IMR-90 (cell line): Measurements from ENCODE around the gene ANAPC5. TPM values are rescaled to one million over a fixed set of nuclear protein-coding genes. Genes with fewer than 3 reads are reported as not detected.

ENCODE experiments used
- ATAC-seq: fragments of 200-7000 bp; cut with Tn5 transposase; 2 replicates; pipeline ENCODE4 v1.9.1; 2020; ENCODE audit warnings: low read depth, mild to moderate bottlenecking, moderate library complexity
- BruUV-seq: library from RNA; stranded (reverse); fragments of 400-500 nt; replicated peaks from 2 replicates; lab custom pipeline; 2021; lab: Mats Ljungman, UMichigan
- CTCF ChIA-PET: fragments of 300-600 bp; formaldehyde crosslinking; extraction: SDS; loops from one replicate; lab custom pipeline; 2021; ENCODE audit warnings: antibody characterized with exemption; lab: Yijun Ruan, JAX
- POLR2A ChIA-PET: fragments of 300-600 bp; sonication (Branson Sonifier 250); formaldehyde crosslinking; loops from one replicate; lab custom pipeline; 2022; ENCODE audit warnings: antibody characterized with exemption; ENCODE audit not compliant: unreplicated experiment; lab: Charles Lee
- DNase-seq: peaks from one replicate; pipeline ENCODE4 v3.0.0; 2013
- H2AFZ ChIP-seq: replicated peaks from 2 replicates; pipeline ENCODE3; 2013; ENCODE audit warnings: low read length, mild to moderate bottlenecking; ENCODE audit not compliant: poor library complexity
- H2AK5ac ChIP-seq: 2 replicates; pipeline ENCODE4 v1.6.1; 2013; ENCODE audit warnings: low read depth, low read length, inconsistent platforms
- H2AK9ac ChIP-seq: replicated peaks from 2 replicates; pipeline ENCODE3; 2013; ENCODE audit warnings: mild to moderate bottlenecking, low read depth, low read length, moderate library complexity; ENCODE audit not compliant: poor library complexity
- H2BK120ac ChIP-seq: 2 replicates; pipeline ENCODE4 v1.6.1; 2013; ENCODE audit warnings: low read depth, low read length, inconsistent platforms
- H2BK15ac ChIP-seq: 3 replicates; pipeline ENCODE4 v1.6.1; 2013; ENCODE audit warnings: low read depth, low read length, inconsistent platforms
- H2BK20ac ChIP-seq: 2 replicates; pipeline ENCODE4 v1.6.1; 2013; ENCODE audit warnings: low read depth, mild to moderate bottlenecking, inconsistent platforms, low read length, moderate library complexity
- H2BK5ac ChIP-seq: 2 replicates; pipeline ENCODE4 v1.6.1; 2013; ENCODE audit warnings: mild to moderate bottlenecking, low read depth, low read length, inconsistent platforms; ENCODE audit not compliant: poor library complexity, severe bottlenecking
- H3K14ac ChIP-seq: replicated peaks from 2 replicates; pipeline ENCODE4 v1.6.1; 2013; ENCODE audit warnings: low read depth, low read length, inconsistent platforms
- H3K18ac ChIP-seq: 2 replicates; pipeline ENCODE4 v1.6.1; 2013; ENCODE audit warnings: low read depth, low read length, control low read depth
- H3K23ac ChIP-seq: 2 replicates; pipeline ENCODE4 v1.6.1; 2013; ENCODE audit warnings: low read depth, low read length, inconsistent platforms
- H3K27ac ChIP-seq: 2 replicates; pipeline ENCODE4 v1.5.1; 2013; ENCODE audit warnings: mild to moderate bottlenecking, control low read depth, low read length; ENCODE audit not compliant: insufficient read depth
- H3K27me3 ChIP-seq: 2 replicates; pipeline ENCODE4 v1.6.1; 2013; ENCODE audit warnings: low read length; ENCODE audit not compliant: control insufficient read depth, insufficient read depth
- H3K36me3 ChIP-seq: 2 replicates; pipeline ENCODE4 v1.6.1; 2013; ENCODE audit warnings: low read length, mixed read lengths; ENCODE audit not compliant: control insufficient read depth, insufficient read depth
- H3K4ac ChIP-seq: 2 replicates; pipeline ENCODE4 v1.6.1; 2013; ENCODE audit warnings: low read depth, low read length, inconsistent platforms
- H3K4me1 ChIP-seq: 2 replicates; pipeline ENCODE4 v1.6.1; 2013; ENCODE audit warnings: low read length, mixed read lengths; ENCODE audit not compliant: control insufficient read depth, insufficient read depth
- H3K4me2 ChIP-seq: 2 replicates; pipeline ENCODE4 v1.6.1; 2013; ENCODE audit warnings: low read depth, mild to moderate bottlenecking, control low read depth, low read length, moderate library complexity
- H3K4me3 ChIP-seq: 2 replicates; pipeline ENCODE4 v1.5.1; 2013; ENCODE audit warnings: low read depth, mild to moderate bottlenecking, control low read depth, low read length, moderate library complexity; ENCODE audit not compliant: insufficient read depth
- H3K56ac ChIP-seq: 2 replicates; pipeline ENCODE4 v1.6.1; 2013; ENCODE audit warnings: low read length, inconsistent platforms; ENCODE audit not compliant: insufficient read depth; ENCODE audit errors: extremely low read depth
- H3K79me1 ChIP-seq, 2 experiments: 2 replicates each; pipeline ENCODE4 v1.6.1; 2013; ENCODE audit warnings: low read length in 2 of 2, inconsistent platforms in 1 of 2, low read depth in 1 of 2
- H3K9ac ChIP-seq: 2 replicates; pipeline ENCODE4 v1.6.1; 2013; ENCODE audit warnings: low read depth, low read length, control low read depth
- H3K9me1 ChIP-seq: 2 replicates; pipeline ENCODE4 v1.6.1; 2013; ENCODE audit warnings: low read length, inconsistent platforms; ENCODE audit not compliant: insufficient read depth
- H3K9me3 ChIP-seq: 2 replicates; pipeline ENCODE4 v1.6.1; 2013; ENCODE audit warnings: low read length; ENCODE audit not compliant: control insufficient read depth, insufficient read depth
- H4K20me1 ChIP-seq: 2 replicates; pipeline ENCODE4 v1.6.1; 2013; ENCODE audit warnings: low read length, inconsistent platforms; ENCODE audit not compliant: insufficient read depth
- H4K5ac ChIP-seq: 2 replicates; pipeline ENCODE4 v1.6.1; 2013; ENCODE audit warnings: mild to moderate bottlenecking, low read depth, low read length, control low read depth
- H4K8ac ChIP-seq, 2 experiments: 2 replicates each; pipeline ENCODE4 v1.6.1; 2013; ENCODE audit warnings: low read depth in 2 of 2, low read length in 2 of 2, control low read depth in 1 of 2, inconsistent platforms in 1 of 2
- H4K91ac ChIP-seq: 2 replicates; pipeline ENCODE4 v1.6.1; 2013; ENCODE audit warnings: low read depth, low read length, inconsistent platforms; ENCODE audit not compliant: insufficient read depth
- CEBPB ChIP-seq: IDR thresholded peaks from 2 replicates; pipeline ENCODE4 v1.6.1; 2012; ENCODE audit warnings: low read depth, low read length, improper control_type of control experiment
- FOS ChIP-seq: fragments of 150-350 bp; IDR thresholded peaks from 2 replicates; pipeline ENCODE4 v1.6.1; 2016; ENCODE audit warnings: low read depth, low read length
- POLR2A ChIP-seq: IDR thresholded peaks from 2 replicates; pipeline ENCODE4 v1.6.1; 2012; ENCODE audit warnings: mild to moderate bottlenecking, low read depth, low read length
- RCOR1 ChIP-seq: IDR thresholded peaks from 2 replicates; pipeline ENCODE4 v1.6.1; 2012; ENCODE audit warnings: mild to moderate bottlenecking, low read length, improper control_type of control experiment; ENCODE audit not compliant: insufficient replicate concordance
- RFX5 ChIP-seq: IDR thresholded peaks from 2 replicates; pipeline ENCODE4 v1.8.0; 2012; ENCODE audit warnings: low read depth, mild to moderate bottlenecking, low read length, moderate library complexity
- WGBS, 2 experiments: methylation state at CpG; one replicate each; pipeline versions ENCODE4 v1.1.5 to v1.1.7; 2013; ENCODE audit warnings: missing lambda C conversion rate in 2 of 2; ENCODE audit not compliant: insufficient read length in 1 of 2; ENCODE audit errors: extremely low coverage in 2 of 2; 5-methylcytosine and 5-hydroxymethylcytosine counted together
- dilution Hi-C: fragments of 300-500 bp; cut with HindIII; formaldehyde crosslinking; loops from one replicate; pipeline ENCODE4 v1.14.3; 2018; ENCODE audit warnings: low sequenced_read_pairs; ENCODE audit not compliant: unreplicated experiment
- in situ Hi-C: fragments of 300-500 bp; cut with MboI; formaldehyde crosslinking; loops from 3 replicates; pipeline ENCODE4 v1.14.3; 2019; ENCODE audit warnings: low sequenced_read_pairs, inconsistent platforms, mixed read lengths
- intact Hi-C: fragments of 100-400 bp; cut with micrococcal nuclease; formaldehyde crosslinking; loops from 2 replicates; pipeline ENCODE4 v1.10.0; 2022
- polyA plus RNA-seq, 3 experiments: library from polyadenylated mRNA; depleted of rRNA; stranded (reverse); fragments of >200 nt; gene quantifications; 2 replicates each; pipeline ENCODE4 v1.2.3, GENCODE V29; 2012; ENCODE audit warnings: low replicate concordance in 1 of 3
- total RNA-seq: library from RNA; depleted of rRNA; stranded (reverse); fragments of >200 nt; gene quantifications from 2 replicates; pipeline ENCODE4 v1.2.3, GENCODE V29; 2012

The ANAPC5 gene
- total and polyA plus RNA-seq, 2 of the 4 experiments (the other 2 are of a cell fraction), result 157 to 211 TPM

DNA sequence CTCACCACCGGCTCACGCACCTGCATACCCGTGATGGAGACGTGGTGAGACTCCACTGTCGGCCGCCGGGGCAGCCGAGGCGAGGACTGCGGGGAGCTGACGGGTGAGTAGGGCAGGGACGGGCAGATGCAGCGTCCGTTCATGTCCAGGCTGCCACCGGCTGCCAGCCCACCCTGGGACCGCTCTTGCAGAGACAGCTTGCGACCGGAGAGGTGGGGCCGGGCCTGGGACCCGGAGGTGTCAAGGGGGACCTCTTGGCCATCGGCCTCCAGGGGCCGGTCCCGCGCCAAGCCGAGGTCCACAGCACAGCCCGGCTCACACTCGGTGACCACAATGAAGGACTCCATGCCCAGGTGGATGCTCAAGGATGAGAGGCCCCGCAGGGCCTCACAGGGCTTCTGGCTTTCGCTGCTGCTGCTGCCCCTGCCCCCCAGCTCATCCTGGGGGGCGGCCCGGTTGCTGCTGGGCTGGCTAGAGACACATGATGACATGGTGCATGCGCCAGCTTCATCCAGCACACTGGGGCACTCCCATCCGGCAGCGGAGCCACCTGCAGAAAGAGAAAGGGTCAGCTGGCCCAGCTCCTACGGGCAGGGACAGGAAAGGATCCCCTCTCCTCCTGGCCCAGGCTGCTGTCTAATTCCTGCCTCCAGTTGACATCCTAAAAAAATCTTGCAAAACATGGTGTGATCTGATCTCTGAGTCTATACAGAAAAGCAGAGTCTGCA lies 78.0 kb downstream of the ANAPC5 start:
- H2BK15ac ChIP-seq, result no peak overlapping the region
- no peaks in the 10 kb centered on the region for H3K27me3 ChIP-seq
- peaks cover 11% of the 10 kb centered on the region for H3K36me3 ChIP-seq
- H4K20me1 ChIP-seq, result no peaks in the 10 kb centered on the region
- H3K4me2 ChIP-seq, result no peak overlapping the region
- H2AK9ac ChIP-seq, result no peak overlapping the region
- ChIA-PET POLR2A (no interaction called here), CTCF (interaction anchor here (0.7 kb wide), 1 partner anchor 217 kb away, joined by 3 read pairs; no protein-coding TSS in a partner anchor)
- H2BK5ac ChIP-seq, result no peak overlapping the region
- dilution Hi-C loops, result no loop called here
- no peak for TF ChIP-seq CEBPB
- TF ChIP-seq FOS, result no peak
- TF ChIP-seq RCOR1, result no peak
- no peak for TF ChIP-seq POLR2A
- no peak for TF ChIP-seq RFX5
- no peak for ATAC-seq
- H4K8ac ChIP-seq, result no peak overlapping the region
- H3K4me1 ChIP-seq, result peaks cover 1% of the 10 kb centered on the region; the same call in 1 of the 2 replicates
- H3K56ac ChIP-seq, result no peak overlapping the region
- BruUV-seq, result no TSS peak
- H3K14ac ChIP-seq, result no peak overlapping the region
- no peak for DNase-seq
- H2BK20ac ChIP-seq, result no peak overlapping the region
- no peak overlapping the region for H3K23ac ChIP-seq
- no peaks in the 10 kb centered on the region for H3K9me3 ChIP-seq
- no peak overlapping the region for H3K4me3 ChIP-seq
- H3K9ac ChIP-seq, result no peak overlapping the region
- no peak overlapping the region for H2BK120ac ChIP-seq
- H3K27ac ChIP-seq, result no peak overlapping the region
- no peak overlapping the region for H3K18ac ChIP-seq
- H3K4ac ChIP-seq, result no peak overlapping the region
- no peak overlapping the region for H2AFZ ChIP-seq
- H3K79me1 ChIP-seq, result peaks cover 10 to 29% of the 10 kb centered on the region in 2 experiments; a peak in 3 of 4 replicates
- H4K5ac ChIP-seq, result no peak overlapping the region
- intact Hi-C loops, result no loop called here
- in situ Hi-C loops, result no loop called here
- H2AK5ac ChIP-seq, result no peak overlapping the region
- no peak overlapping the region for H4K91ac ChIP-seq
- 0 out of 2 replicates have a peak, but pooled peaks cover 2% of the 10 kb centered on the region for H3K9me1 ChIP-seq
- 98% methylated on average over 14 of the region's 35 CpGs; no CpG with 5 or more reads in 1 of the 2 experiments for WGBS, 2 experiments
